ENCODE measurements around the gene PLCD4.

PLCD4 gene

DNA sequence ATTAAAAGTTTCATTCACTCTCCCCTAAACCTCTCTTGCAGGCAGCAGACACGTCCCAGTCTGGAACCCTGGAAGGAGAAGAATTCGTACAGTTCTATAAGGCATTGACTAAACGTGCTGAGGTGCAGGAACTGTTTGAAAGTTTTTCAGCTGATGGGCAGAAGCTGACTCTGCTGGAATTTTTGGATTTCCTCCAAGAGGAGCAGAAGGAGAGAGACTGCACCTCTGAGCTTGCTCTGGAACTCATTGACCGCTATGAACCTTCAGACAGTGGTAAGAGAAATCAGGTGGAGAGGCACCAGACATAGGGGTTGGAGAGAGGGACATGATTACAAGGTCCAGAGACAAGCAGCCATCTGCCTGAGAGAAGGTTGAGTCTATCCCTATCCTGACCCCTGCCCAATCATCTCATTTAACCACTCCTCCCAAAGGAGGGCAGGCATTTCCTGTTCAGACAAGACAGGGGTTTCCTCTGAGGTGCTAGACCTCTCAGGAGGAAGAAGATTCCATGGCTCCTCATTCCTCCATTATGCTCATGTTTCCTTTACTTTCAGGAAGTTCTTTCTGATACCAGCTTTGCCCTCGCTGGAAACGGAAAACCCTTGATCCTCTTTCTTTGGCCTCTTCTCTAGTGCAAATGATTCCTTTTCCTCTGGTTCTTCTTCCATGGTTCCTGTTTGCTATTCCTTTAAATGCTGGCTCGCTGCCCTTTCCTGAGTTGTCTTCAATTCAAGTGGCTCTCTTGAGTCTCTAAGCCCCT is 15.1 kb downstream of the PLCD4 start:
- DNase-seq, result no peak

DNA sequence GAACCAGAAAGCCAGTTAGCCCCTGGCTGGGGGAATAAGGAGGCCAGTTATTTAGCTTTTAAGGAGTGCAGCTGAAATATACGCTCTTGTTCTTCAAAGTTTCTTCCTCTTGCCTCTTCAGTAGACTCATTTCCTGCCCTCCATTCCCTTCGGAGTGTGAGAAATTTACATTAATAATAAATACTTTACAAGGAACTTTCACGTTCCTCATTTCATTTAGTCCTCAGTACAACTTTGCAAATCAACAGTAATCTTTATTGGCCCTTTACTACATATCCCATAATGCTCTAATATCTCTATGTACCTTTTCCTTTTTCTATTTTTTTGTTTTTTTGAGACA is 15.6 kb downstream of the PLCD4 start:
- no peak for DNase-seq

DNA sequence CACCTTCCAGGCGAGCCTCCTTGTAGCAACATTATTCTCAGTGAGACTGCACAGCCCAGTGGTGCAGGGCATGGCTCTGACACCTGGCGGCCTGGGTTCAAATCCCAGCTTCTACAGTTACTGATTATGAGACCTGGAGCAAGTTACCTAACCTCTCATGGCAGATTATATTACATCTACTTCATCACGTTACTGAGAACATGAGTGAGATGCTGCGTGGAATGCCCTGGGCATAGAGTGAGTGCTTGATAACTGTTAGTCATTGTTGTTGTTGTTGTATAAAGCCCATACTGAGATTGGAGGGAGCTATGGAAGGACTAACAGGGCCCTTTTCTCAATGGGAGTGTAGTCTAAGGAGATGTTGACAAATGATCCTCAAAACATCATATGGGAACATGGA is 18.7 kb downstream of the PLCD4 start:
- DNase-seq, result no peak

DNA sequence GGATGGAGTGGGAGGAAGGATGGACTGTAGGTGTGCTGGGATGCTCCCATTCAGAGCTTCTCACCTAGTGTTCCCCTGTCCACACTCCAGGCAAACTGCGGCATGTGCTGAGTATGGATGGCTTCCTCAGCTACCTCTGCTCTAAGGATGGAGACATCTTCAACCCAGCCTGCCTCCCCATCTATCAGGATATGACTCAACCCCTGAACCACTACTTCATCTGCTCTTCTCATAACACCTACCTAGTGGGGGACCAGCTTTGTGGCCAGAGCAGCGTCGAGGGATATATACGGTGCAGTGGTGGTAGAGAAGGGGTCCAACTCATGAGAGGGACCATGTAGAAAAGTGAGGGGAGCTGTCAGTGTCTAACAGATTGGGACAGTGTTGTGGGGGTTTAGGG is 20.2 kb downstream of the PLCD4 start:
- DNase-seq, result no peak

DNA sequence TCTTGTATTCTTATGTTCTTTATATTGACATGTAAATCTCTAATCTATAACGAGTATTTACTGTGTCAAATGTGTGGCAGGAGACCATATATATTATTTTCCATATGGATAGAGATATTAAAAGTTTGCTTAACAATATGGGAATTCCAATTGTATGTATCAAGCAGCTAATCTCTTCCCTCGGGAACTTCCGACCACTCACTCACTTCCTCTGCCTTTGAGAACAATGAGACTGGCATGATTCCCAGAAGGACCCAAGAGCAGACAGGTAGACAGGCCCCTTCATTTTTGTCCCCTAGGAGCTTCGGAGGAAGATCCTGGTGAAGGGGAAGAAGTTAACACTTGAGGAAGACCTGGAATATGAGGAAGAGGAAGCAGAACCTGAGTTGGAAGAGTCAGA is 24.1 kb downstream of the PLCD4 start:
- DNase-seq, result no peak

DNA sequence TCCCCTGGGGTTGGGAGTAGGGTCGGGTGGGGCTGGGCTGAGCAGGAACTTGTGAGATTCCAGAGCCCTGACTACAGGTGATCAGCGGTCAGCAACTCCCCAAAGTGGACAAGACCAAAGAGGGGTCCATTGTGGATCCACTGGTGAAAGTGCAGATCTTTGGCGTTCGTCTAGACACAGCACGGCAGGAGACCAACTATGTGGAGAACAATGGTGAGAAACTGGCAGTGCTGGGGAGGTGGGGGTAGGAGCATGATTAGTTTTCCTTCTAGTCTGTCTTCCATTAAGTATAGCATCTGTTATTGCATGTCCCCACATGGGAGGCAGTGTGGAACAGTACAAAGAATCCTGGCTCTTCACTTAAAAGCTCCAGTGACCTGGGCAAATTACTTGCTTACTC is 28.0 kb downstream of the PLCD4 start:
- no peak for DNase-seq

DNA sequence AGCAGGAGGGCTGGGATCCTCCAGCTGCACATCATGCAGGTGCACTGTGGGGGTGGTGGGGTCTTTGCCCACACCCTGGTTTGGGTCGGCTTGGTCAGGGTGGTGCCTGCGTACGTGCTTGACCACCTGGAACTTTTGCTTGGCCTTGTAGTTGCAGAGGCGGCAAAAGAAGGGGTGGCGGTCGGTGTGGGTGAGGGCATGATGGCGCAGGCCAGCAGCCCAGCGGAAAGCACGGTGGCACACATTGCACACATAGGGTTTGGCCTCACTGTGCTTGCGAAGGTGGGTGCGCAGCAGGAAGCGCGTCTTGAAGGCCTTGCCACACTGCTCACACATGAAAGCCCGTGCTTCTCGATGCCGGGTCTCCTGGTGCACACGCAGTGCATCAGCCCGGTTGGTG is 30.7 kb downstream of the PLCD4 start:
- DNase-seq, result no peak

DNA sequence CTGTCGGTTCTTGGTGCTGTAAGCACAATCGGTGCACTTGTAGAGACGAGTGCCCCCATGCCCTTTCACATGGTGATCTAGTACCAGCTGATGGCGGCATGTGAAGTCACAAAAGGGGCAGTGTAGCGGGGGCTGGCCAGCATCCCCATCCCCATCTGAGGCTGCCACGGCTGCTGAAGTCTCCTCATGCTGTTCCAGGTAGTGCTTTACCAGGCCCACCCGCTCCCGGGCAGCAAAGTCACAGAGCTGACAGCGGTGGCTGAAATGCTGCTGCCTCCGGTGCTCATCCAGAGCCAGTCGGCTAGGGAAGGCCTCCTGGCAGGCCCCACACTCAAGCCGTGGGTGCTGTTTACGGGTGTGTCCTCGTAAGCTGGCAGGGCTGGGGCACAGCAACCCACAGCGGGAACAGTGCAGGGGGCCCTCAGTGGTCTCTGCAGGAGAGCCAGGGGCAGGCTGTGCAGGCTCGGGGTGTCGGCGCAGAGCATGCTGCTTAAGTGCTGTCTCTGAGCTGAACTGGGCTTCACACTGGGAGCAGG is 34.5 kb downstream of the PLCD4 start:
- no peak for DNase-seq

DNA sequence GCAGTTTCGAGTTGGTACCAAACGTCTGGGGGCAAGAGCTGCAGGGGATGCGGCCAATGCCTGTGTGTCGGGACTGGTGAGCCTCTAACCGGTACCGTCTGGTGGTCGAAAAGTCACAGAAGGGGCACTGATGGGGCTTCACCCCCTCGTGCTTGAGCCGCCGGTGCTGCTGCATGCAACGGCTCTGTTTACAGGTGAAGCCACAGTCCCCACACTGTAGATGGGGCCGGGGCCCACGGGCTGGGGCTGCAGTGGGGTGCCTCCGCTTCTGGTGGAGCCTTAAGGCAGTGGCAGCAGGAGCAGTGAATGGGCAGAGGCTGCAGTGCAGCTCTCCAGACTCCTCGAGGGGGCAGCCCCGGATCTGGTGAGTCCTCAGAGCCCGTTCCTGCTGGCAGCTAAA is 35.1 kb downstream of the PLCD4 start:
- no peak for DNase-seq

DNA sequence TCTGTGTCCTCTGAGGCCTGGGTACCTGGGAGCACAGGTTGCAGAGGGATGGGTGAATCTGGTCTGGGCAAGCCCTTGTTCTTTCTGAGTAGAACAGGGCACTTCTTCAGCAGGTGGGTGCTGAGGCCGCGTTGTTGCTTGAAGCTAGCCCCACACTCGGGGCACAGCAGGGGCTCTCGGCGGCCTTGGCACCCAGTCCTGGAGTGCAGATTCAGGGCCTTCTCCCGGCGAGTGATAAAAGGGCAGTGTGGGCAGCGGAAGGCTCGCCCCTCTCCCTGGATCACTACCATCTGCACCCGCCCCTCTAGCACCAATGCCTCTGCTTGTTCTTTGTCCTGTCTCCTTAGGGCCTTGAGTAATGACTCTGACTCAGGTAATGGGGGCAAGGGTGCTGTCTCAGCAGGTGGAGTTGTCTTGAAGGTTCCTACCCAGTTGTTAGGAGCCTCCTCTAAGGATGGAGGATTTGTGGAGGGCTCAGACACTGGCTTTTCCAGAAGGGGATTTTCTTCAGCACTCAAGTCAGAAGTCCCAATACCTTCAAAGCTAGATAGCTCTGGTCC is 36.1 kb downstream of the PLCD4 start:
- no peak for DNase-seq

DNA sequence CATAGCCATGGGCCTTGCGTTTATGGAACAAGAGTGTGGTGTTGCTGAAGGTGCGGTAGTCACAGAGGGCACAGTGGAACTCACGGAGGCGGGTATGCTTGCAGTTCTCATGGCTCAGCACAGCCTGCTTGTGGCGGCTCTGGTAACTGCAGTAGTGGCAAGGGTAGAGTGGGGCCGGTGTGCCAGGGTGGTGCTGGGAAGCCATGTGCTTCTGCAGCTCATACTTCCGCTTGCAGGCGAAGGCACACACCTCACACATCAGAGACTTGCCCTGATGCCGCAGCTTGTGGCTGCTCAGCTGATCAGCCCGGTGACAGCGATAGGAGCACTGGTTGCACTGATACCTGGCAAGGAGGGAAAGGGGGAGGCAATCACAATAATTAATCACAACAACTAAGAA is 37.0 kb downstream of the PLCD4 start:
- DNase-seq, result no peak

DNA sequence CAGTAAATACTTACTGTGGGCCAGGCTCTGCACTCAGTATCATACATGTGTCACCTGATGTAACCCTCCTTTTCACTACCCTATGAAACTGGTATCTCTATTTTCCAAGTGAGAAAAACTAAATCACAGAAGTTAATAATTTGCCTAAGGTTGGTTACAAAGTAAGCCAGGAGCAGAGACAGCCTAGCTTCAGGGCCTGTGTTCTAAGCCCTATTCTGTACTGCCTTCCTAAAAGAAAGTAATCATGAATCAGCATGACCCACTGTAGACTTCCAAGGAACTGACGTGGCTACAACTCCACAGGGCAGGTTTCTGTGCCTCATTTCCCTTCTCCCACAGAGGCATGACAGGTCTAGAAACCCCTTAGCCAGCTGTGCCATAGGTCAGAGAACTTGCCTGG is 37.4 kb downstream of the PLCD4 start:
- no peak for DNase-seq

DNA sequence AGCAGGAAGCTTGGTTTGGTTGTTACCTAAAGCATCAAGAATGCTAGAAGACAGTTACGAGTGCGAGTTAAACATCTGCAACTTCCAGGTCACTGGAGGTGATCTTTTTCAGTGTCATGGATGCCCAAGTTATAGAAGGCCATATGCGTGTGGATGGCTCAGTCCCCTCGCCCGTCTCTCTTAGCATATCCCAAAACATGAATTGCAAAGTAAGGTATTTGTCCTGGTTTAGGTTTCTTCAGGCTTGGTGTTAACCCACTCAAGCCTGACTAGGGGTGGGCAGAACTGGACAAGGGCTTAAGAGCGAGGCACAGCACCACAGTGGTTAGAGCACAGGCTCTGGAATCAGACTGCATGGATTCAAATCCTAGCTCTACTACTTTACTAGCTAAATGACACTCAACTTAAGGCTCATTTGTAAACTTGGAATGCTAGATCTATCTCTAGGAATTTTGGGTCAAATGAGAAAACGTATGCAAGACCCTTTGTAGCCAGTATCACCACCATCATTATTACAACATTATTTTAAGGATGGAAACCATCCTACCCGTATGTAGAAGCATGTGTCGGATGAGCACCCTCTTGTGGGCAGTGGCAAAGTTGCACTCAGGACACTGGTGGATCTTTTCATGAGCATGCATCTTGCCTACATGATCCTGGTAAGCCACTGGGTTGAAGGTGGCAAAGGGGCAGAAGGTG is 40.5 kb downstream of the PLCD4 start:
- no peak for DNase-seq

DNA sequence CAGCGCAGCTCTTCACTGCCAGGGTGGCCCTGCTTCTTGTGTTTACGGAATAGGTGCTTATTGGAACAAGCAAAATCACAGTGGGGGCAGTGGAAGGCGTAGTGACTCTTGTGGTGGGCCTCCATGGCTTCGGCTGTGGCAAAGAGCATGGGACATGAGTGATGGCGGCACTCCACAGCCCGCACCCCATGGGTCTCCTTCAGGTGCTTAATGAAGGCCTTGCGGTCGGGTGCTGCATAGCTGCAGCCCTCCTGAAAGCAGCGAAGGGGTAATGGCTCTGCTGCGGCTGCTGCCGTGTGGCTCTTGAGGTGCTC is 41.0 kb downstream of the PLCD4 start:
- DNase-seq, result no peak

DNA sequence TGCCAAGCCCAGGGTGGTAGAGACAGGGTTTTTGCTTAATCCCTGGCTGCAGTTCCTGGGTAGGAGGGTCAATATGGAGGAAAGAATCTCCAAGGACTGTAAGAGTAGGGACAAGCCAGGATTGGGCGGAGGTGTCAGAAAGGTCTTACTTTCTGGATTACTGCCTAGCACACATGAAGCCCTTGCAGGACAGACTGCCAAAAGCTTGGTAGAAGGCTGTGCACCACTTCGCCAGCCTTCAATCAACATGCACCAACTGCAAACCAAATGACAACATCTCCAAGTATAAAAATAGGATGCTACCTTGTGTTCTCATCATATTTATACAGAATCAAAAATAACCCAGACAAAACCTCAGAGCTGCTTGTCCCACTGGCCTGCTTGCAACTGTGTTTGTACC is 48.1 kb downstream of the PLCD4 start:
- no peak for DNase-seq

DNA sequence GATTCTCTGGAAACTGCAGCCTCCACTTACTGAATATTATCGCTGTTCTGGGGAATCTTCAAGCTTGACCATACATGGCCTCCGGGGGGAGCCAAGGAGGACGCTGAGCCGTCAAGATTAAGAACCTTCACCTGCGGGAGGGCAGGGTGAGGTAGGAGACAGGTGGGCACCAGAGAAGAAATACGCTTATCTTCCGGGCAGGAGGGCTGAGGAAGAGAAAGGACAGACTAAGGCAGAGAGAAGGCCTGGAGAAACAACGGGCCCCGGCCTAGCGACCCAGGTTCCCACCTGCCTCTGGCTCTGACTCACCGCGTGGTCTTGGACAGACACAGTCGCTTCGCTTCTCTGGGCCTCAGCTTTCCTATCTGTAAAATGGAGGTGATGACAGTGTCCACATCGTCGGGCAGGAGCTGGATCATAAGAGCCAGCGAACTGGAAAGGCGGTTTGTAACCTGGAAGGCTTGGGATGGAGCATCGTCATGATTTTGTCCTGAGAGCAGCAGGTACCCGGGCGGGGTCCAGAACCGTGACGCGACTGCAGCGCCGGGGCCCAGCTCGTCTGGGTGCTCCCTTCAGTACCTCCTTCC is 51.1 kb downstream of the PLCD4 start:
- DNase-seq, result peak in 1 of 2 experiments; percentile 6

DNA sequence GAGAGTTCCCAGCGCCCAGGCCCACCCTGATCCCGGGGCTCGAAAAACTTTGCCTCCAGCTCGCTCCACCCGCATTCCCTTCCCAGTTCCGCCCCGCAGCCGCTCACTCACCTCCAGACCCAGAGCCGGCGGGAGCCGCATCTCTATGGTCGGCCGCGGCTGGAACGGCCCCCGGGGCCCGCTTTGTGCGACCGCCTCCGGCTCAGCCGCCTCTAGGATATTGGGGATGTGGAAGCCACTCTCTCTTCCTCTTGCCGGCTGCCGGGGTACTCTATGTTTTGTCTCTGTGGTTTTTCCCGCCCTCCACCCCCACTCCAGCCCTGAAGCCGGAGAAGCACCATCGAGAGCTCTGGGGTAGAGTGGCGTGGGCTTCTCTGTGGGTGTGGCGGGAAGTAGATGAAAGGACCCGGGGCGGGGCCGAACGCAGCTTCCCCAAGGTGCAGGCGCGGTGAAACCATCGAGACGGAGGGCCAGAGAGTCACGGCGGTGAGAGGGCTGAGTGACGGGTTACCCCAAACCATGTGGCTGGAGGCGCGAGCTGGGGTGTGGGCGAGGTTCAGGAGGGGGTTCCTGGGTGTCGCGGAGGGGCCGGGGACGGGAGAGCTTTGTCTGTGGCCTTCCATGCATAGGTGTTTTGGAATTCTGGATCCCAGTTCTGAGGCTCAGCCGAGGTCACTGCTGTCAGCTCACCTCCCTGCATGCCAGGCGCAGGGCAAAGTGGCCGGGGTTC is 51.7 kb downstream of the PLCD4 start, which contains the start of the genes BCS1L and ZNF142:
Gene BCS1L, plus strand, starts transcription at position 426 of the 730 bp plus-strand sequence. CDS start 1,305 bp downstream, outside the sequence.
Gene ZNF142, minus strand, starts transcription at position 366 of the 730 bp plus-strand sequence. CDS start 3,194 bp downstream, outside the sequence.
- DNase-seq, result peak; percentile 65 to 72

DNA sequence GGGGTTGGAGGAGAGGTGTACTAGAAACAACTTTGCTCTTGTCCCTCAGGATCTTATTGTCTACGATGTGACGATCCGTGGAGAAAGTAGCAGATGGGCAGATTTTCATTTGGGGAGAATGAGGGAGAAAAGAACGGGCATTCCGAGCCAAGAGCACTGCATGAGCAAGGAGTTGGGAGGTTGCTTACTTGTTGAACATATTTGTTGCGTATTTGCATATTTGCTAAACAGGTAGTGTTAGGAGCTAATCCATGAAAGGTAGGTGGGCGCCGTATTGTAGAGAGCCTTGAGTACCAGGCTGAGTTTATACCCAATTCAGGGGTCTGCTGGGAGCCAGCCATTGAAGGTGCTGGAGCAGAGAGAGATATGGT is 52.3 kb downstream of the PLCD4 start:
- no peak for DNase-seq

DNA sequence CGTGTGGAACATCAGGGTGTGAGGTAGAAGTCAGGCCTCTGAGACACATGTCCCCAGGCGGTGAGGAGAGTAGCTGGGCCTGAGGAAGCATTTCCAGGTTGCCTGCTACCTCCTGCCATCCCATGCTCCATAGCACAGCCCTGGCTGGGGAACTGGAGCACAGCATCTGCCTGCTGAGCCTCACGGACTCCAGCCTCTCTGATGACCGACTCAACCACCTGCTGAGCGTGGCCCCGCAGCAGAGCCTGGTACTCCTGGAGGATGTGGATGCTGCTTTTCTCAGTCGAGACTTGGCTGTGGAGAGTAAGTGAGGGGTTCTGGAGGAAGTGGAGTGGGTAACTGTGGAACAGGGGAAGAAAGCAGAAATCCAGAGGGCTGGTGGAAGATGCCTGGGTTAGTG is 54.7 kb downstream of the PLCD4 start:
- DNase-seq, result no peak

DNA sequence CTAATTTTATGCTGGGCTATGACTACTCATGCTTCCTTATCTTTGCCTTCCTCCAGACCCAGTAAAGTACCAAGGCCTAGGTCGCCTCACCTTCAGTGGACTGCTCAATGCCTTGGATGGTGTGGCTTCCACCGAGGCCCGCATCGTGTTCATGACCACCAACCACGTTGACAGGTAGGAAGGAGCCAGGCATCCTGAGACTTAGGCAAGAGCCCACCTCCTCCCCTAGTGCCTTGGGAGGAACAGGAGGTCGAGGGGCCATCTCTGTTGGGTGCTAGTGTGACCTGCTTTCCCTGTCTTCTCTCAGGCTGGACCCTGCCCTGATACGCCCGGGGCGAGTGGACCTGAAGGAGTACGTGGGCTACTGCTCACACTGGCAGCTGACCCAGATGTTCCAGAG is 55.1 kb downstream of the PLCD4 start:
- DNase-seq, result no peak

DNA sequence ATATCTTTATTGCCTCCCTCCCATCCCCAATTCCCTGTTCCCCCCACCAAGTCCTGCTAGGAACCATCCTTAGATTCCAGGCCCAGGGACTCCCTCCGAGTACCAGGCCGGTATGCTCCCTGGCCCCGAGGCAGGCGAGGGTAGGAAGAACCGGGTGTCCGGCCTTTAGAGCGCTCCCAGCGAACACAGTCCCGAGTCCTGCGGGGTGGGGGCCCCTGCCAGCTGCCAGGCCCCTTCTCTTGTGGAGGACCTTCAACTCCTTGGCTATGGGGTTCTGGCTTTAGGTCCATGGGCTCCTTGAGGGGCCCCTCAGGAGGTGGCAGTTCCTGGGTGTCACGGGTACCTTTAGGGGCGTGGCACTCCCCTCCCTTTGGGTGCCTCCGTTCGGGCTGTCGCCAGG is 56.2 kb downstream of the PLCD4 start:
- no peak for DNase-seq

DNA sequence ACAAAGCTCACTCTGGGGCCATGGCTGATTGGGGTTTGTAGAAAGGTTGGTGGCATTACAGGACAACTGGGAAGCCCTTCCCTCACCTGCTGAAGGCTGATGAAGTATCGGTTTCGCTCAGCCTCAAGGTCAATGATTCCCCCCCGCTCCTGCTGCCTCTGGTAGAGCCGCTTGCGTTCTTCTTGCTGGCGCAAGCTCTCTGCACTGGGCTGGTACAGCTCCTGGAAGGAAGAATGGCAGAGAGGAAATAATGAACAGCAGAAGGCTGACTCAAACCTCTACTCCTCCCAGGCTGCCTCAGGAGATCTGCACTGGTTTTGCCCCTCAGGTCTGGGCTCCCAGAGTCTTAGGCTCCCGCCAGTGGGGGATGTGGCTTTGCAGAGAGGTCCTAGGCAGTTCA is 57.0 kb downstream of the PLCD4 start:
- no peak for DNase-seq

DNA sequence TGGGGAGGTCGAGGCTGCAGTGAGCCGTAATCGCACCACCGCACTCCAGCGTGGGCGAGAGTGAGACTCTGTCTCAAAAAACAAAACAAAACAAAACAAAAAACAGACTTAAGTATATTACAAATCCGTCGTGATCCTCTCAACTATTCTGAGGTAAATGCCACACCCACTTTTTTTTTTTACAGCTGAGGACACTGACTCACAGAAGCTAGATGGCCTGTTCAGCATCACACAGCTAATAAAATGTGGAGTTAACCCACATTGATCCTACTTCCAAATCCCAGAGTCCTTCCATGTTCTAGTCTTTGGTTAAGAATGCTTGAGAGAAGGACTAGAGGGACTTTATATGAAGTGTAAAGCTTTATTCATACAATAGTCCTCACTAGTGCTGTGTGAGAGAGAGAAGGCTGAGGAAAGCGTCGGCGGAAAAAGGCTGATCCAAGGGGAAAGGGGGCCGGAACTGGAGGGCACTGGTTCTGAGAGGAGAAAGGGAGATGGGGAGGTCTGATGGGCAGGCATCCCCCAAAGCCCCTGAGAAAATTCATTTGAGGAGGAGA is 63.5 kb downstream of the PLCD4 start:
- DNase-seq, result no peak
